IMR-90 (cell line): ENCODE results near the gene RIF1. TPM values are rescaled to one million over a fixed set of nuclear protein-coding genes. Genes with fewer than 3 reads are reported as not detected.

Experiments
- ATAC-seq: fragments of 200-7000 bp; cut with Tn5 transposase; 2 replicates; pipeline ENCODE4 v1.9.1; 2020; ENCODE audit warnings: low read depth, mild to moderate bottlenecking, moderate library complexity
- BruUV-seq: library from RNA; stranded (reverse); fragments of 400-500 nt; replicated peaks from 2 replicates; lab custom pipeline; 2021; lab: Mats Ljungman, UMichigan
- CTCF ChIA-PET: fragments of 300-600 bp; formaldehyde crosslinking; extraction: SDS; loops from one replicate; lab custom pipeline; 2021; ENCODE audit warnings: antibody characterized with exemption; lab: Yijun Ruan, JAX
- POLR2A ChIA-PET: fragments of 300-600 bp; sonication (Branson Sonifier 250); formaldehyde crosslinking; loops from one replicate; lab custom pipeline; 2022; ENCODE audit warnings: antibody characterized with exemption; ENCODE audit not compliant: unreplicated experiment; lab: Charles Lee
- DNase-seq: peaks from one replicate; pipeline ENCODE4 v3.0.0; 2013
- H2AFZ ChIP-seq: replicated peaks from 2 replicates; pipeline ENCODE3; 2013; ENCODE audit warnings: low read length, mild to moderate bottlenecking; ENCODE audit not compliant: poor library complexity
- H2AK5ac ChIP-seq: 2 replicates; pipeline ENCODE4 v1.6.1; 2013; ENCODE audit warnings: low read depth, low read length, inconsistent platforms
- H2AK9ac ChIP-seq: replicated peaks from 2 replicates; pipeline ENCODE3; 2013; ENCODE audit warnings: mild to moderate bottlenecking, low read depth, low read length, moderate library complexity; ENCODE audit not compliant: poor library complexity
- H2BK120ac ChIP-seq: 2 replicates; pipeline ENCODE4 v1.6.1; 2013; ENCODE audit warnings: low read depth, low read length, inconsistent platforms
- H2BK15ac ChIP-seq: 3 replicates; pipeline ENCODE4 v1.6.1; 2013; ENCODE audit warnings: low read depth, low read length, inconsistent platforms
- H2BK20ac ChIP-seq: 2 replicates; pipeline ENCODE4 v1.6.1; 2013; ENCODE audit warnings: low read depth, mild to moderate bottlenecking, inconsistent platforms, low read length, moderate library complexity
- H2BK5ac ChIP-seq: 2 replicates; pipeline ENCODE4 v1.6.1; 2013; ENCODE audit warnings: mild to moderate bottlenecking, low read depth, low read length, inconsistent platforms; ENCODE audit not compliant: poor library complexity, severe bottlenecking
- H3K14ac ChIP-seq: replicated peaks from 2 replicates; pipeline ENCODE4 v1.6.1; 2013; ENCODE audit warnings: low read depth, low read length, inconsistent platforms
- H3K18ac ChIP-seq: 2 replicates; pipeline ENCODE4 v1.6.1; 2013; ENCODE audit warnings: low read depth, low read length, control low read depth
- H3K23ac ChIP-seq: 2 replicates; pipeline ENCODE4 v1.6.1; 2013; ENCODE audit warnings: low read depth, low read length, inconsistent platforms
- H3K27ac ChIP-seq: 2 replicates; pipeline ENCODE4 v1.5.1; 2013; ENCODE audit warnings: mild to moderate bottlenecking, control low read depth, low read length; ENCODE audit not compliant: insufficient read depth
- H3K27me3 ChIP-seq: 2 replicates; pipeline ENCODE4 v1.6.1; 2013; ENCODE audit warnings: low read length; ENCODE audit not compliant: control insufficient read depth, insufficient read depth
- H3K36me3 ChIP-seq: 2 replicates; pipeline ENCODE4 v1.6.1; 2013; ENCODE audit warnings: low read length, mixed read lengths; ENCODE audit not compliant: control insufficient read depth, insufficient read depth
- H3K4ac ChIP-seq: 2 replicates; pipeline ENCODE4 v1.6.1; 2013; ENCODE audit warnings: low read depth, low read length, inconsistent platforms
- H3K4me1 ChIP-seq: 2 replicates; pipeline ENCODE4 v1.6.1; 2013; ENCODE audit warnings: low read length, mixed read lengths; ENCODE audit not compliant: control insufficient read depth, insufficient read depth
- H3K4me2 ChIP-seq: 2 replicates; pipeline ENCODE4 v1.6.1; 2013; ENCODE audit warnings: low read depth, mild to moderate bottlenecking, control low read depth, low read length, moderate library complexity
- H3K4me3 ChIP-seq: 2 replicates; pipeline ENCODE4 v1.5.1; 2013; ENCODE audit warnings: low read depth, mild to moderate bottlenecking, control low read depth, low read length, moderate library complexity; ENCODE audit not compliant: insufficient read depth
- H3K56ac ChIP-seq: 2 replicates; pipeline ENCODE4 v1.6.1; 2013; ENCODE audit warnings: low read length, inconsistent platforms; ENCODE audit not compliant: insufficient read depth; ENCODE audit errors: extremely low read depth
- H3K79me1 ChIP-seq, 2 experiments: 2 replicates each; pipeline ENCODE4 v1.6.1; 2013; ENCODE audit warnings: low read length in 2 of 2, inconsistent platforms in 1 of 2, low read depth in 1 of 2
- H3K9ac ChIP-seq: 2 replicates; pipeline ENCODE4 v1.6.1; 2013; ENCODE audit warnings: low read depth, low read length, control low read depth
- H3K9me1 ChIP-seq: 2 replicates; pipeline ENCODE4 v1.6.1; 2013; ENCODE audit warnings: low read length, inconsistent platforms; ENCODE audit not compliant: insufficient read depth
- H3K9me3 ChIP-seq: 2 replicates; pipeline ENCODE4 v1.6.1; 2013; ENCODE audit warnings: low read length; ENCODE audit not compliant: control insufficient read depth, insufficient read depth
- H4K20me1 ChIP-seq: 2 replicates; pipeline ENCODE4 v1.6.1; 2013; ENCODE audit warnings: low read length, inconsistent platforms; ENCODE audit not compliant: insufficient read depth
- H4K5ac ChIP-seq: 2 replicates; pipeline ENCODE4 v1.6.1; 2013; ENCODE audit warnings: mild to moderate bottlenecking, low read depth, low read length, control low read depth
- H4K8ac ChIP-seq, 2 experiments: 2 replicates each; pipeline ENCODE4 v1.6.1; 2013; ENCODE audit warnings: low read depth in 2 of 2, low read length in 2 of 2, control low read depth in 1 of 2, inconsistent platforms in 1 of 2
- H4K91ac ChIP-seq: 2 replicates; pipeline ENCODE4 v1.6.1; 2013; ENCODE audit warnings: low read depth, low read length, inconsistent platforms; ENCODE audit not compliant: insufficient read depth
- BHLHE40 ChIP-seq: fragments of 150-350 bp; IDR thresholded peaks from 2 replicates; pipeline ENCODE4 v1.6.1; 2016; ENCODE audit warnings: mild to moderate bottlenecking, low read depth, low read length
- CHD1 ChIP-seq: IDR thresholded peaks from 2 replicates; pipeline ENCODE4 v1.6.1; 2012; ENCODE audit warnings: low read depth, low read length, improper control_type of control experiment
- MXI1 ChIP-seq: IDR thresholded peaks from 2 replicates; pipeline ENCODE4 v1.6.1; 2012; ENCODE audit warnings: low read depth, mild to moderate bottlenecking, low read length, moderate library complexity, borderline replicate concordance
- NFE2L2 ChIP-seq: fragments of 150-350 bp; IDR thresholded peaks from 2 replicates; pipeline ENCODE4 v1.6.1; 2016; ENCODE audit warnings: low read depth, mild to moderate bottlenecking, low read length
- RAD21 ChIP-seq: IDR thresholded peaks from 2 replicates; pipeline ENCODE4 v1.6.1; 2012; ENCODE audit warnings: low read length, improper control_type of control experiment
- SMC3 ChIP-seq: fragments of 150-350 bp; IDR thresholded peaks from 2 replicates; pipeline ENCODE4 v1.6.1; 2016; ENCODE audit warnings: low read depth, mild to moderate bottlenecking, antibody characterized with exemption, low read length, moderate library complexity
- WGBS, 2 experiments: methylation state at CpG; one replicate each; pipeline versions ENCODE4 v1.1.5 to v1.1.7; 2013; ENCODE audit warnings: missing lambda C conversion rate in 2 of 2; ENCODE audit not compliant: insufficient read length in 1 of 2; ENCODE audit errors: extremely low coverage in 2 of 2; 5-methylcytosine and 5-hydroxymethylcytosine counted together
- dilution Hi-C: fragments of 300-500 bp; cut with HindIII; formaldehyde crosslinking; loops from one replicate; pipeline ENCODE4 v1.14.3; 2018; ENCODE audit warnings: low sequenced_read_pairs; ENCODE audit not compliant: unreplicated experiment
- in situ Hi-C: fragments of 300-500 bp; cut with MboI; formaldehyde crosslinking; loops from 3 replicates; pipeline ENCODE4 v1.14.3; 2019; ENCODE audit warnings: low sequenced_read_pairs, inconsistent platforms, mixed read lengths
- intact Hi-C: fragments of 100-400 bp; cut with micrococcal nuclease; formaldehyde crosslinking; loops from 2 replicates; pipeline ENCODE4 v1.10.0; 2022
- polyA plus RNA-seq, 3 experiments: library from polyadenylated mRNA; depleted of rRNA; stranded (reverse); fragments of >200 nt; gene quantifications; 2 replicates each; pipeline ENCODE4 v1.2.3, GENCODE V29; 2012; ENCODE audit warnings: low replicate concordance in 1 of 3
- total RNA-seq: library from RNA; depleted of rRNA; stranded (reverse); fragments of >200 nt; gene quantifications from 2 replicates; pipeline ENCODE4 v1.2.3, GENCODE V29; 2012
- TF ChIP-seq, protein P1 (sequence below): conservative IDR thresholded peaks from 2 replicates; pipeline ENCODE4 v1.5.1; 2012; ENCODE audit warnings: mild to moderate bottlenecking, low read depth, low read length, improper control_type of control experiment

Gene RIF1
- total and polyA plus RNA-seq, 2 of the 4 experiments (the other 2 are of a cell fraction) = 4.3 to 43.9 TPM

GRCh38 chr2:151437630-151438029, 27.9 kb downstream of the RIF1 start:
- H3K9me1 ChIP-seq = no peaks in the 10 kb centered on the region
- DNase-seq (peak; percentile 18), ATAC-seq (peak; percentile 70; the same call in 1 of the 2 replicates)
- H2BK20ac ChIP-seq = no peak overlapping the region
- H3K56ac ChIP-seq = no peak overlapping the region
- H2BK120ac ChIP-seq = no peak overlapping the region
- no peak overlapping the region for H3K4me3 ChIP-seq
- H2AFZ ChIP-seq = no peak overlapping the region
- H3K27me3 ChIP-seq = no peaks in the 10 kb centered on the region
- no peak overlapping the region for H4K8ac ChIP-seq
- no peak overlapping the region for H2BK15ac ChIP-seq
- BruUV-seq = no TSS peak
- H3K4me2 ChIP-seq = no peak overlapping the region
- H2BK5ac ChIP-seq = no peak overlapping the region
- intact Hi-C loops = loop anchor here (1.0 kb wide), 1 partner anchor 175 kb away; no protein-coding TSS in a partner anchor
- no peak overlapping the region for H3K14ac ChIP-seq
- no peaks in the 10 kb centered on the region for H3K4me1 ChIP-seq
- H2AK9ac ChIP-seq = no peak overlapping the region
- peaks cover 30% of the 10 kb centered on the region for H3K36me3 ChIP-seq
- no peak overlapping the region for H3K9ac ChIP-seq
- no peak overlapping the region for H4K5ac ChIP-seq
- TF ChIP-seq SMC3 (0 out of 2 replicates have a peak, but pooled peaks have one; percentile 11), NFE2L2 (no peak), MXI1 (no peak), CHD1 (no peak), RAD21 (0 out of 2 replicates have a peak, but pooled peaks have one; percentile 18), BHLHE40 (no peak)
- TF ChIP-seq, protein P1, sequence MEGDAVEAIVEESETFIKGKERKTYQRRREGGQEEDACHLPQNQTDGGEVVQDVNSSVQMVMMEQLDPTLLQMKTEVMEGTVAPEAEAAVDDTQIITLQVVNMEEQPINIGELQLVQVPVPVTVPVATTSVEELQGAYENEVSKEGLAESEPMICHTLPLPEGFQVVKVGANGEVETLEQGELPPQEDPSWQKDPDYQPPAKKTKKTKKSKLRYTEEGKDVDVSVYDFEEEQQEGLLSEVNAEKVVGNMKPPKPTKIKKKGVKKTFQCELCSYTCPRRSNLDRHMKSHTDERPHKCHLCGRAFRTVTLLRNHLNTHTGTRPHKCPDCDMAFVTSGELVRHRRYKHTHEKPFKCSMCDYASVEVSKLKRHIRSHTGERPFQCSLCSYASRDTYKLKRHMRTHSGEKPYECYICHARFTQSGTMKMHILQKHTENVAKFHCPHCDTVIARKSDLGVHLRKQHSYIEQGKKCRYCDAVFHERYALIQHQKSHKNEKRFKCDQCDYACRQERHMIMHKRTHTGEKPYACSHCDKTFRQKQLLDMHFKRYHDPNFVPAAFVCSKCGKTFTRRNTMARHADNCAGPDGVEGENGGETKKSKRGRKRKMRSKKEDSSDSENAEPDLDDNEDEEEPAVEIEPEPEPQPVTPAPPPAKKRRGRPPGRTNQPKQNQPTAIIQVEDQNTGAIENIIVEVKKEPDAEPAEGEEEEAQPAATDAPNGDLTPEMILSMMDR = peak; percentile 50
- no peak overlapping the region for H3K27ac ChIP-seq
- H4K91ac ChIP-seq = no peak overlapping the region
- POLR2A ChIA-PET = no interaction called here
- no peak overlapping the region for H3K18ac ChIP-seq
- H2AK5ac ChIP-seq = no peak overlapping the region; the same call in 1 of the 2 replicates
- no peak overlapping the region for H3K23ac ChIP-seq
- H3K9me3 ChIP-seq = no peaks in the 10 kb centered on the region
- peaks cover 10 to 11% of the 10 kb centered on the region in 2 experiments for H3K79me1 ChIP-seq
- no peaks in the 10 kb centered on the region for H4K20me1 ChIP-seq
- WGBS, 2 experiments = no CpG with 5 or more reads among the region's 3 CpGs
- no peak overlapping the region for H3K4ac ChIP-seq
- CTCF ChIA-PET = interaction anchor here (0.9 to 1.1 kb wide), 2 partner anchors 20 to 199 kb away, joined by 3 to 4 read pairs; no protein-coding TSS in a partner anchor
- dilution Hi-C loops = no loop called here
- in situ Hi-C loops = loop anchor here (25.0 kb wide), 1 partner anchor 1850 kb away; the partner anchor contains the start of gene MMADHC
